MM.1S (cell line): ENCODE results near the gene RNASE8.

Experiments used
- DNase-seq: peaks from one replicate; pipeline ENCODE4 v3.0.0-alpha.2; 2015
- H2AFZ ChIP-seq: fragments of 300-600 bp; sonication (generic); 2 replicates; pipeline ENCODE4 v1.6.0; 2016; ENCODE audit warnings: antibody characterized with exemption, low read length
- H3F3A ChIP-seq: fragments of 300-600 bp; sonication (generic); 2 replicates; pipeline ENCODE4 v1.6.1; 2016; ENCODE audit warnings: mild to moderate bottlenecking, antibody characterized with exemption, low read length, moderate library complexity, mixed read lengths; ENCODE audit not compliant: insufficient read depth
- H3K27ac ChIP-seq: fragments of 300-600 bp; sonication (generic); 2 replicates; pipeline ENCODE4 v1.5.1; 2016; ENCODE audit warnings: mild to moderate bottlenecking, low read length
- H3K27me3 ChIP-seq: fragments of 300-600 bp; sonication (generic); replicated peaks from 2 replicates; pipeline ENCODE4 v1.6.0; 2016; ENCODE audit warnings: low read length; ENCODE audit not compliant: insufficient read depth
- H3K36me3 ChIP-seq: fragments of 300-600 bp; sonication (generic); replicated peaks from 2 replicates; pipeline ENCODE4 v1.6.1; 2016; ENCODE audit warnings: mild to moderate bottlenecking, low read length, mixed read lengths; ENCODE audit not compliant: insufficient read depth
- H3K4me1 ChIP-seq: fragments of 300-600 bp; sonication (generic); 2 replicates; pipeline ENCODE4 v1.6.1; 2016; ENCODE audit warnings: low read length, mixed read lengths
- H3K4me2 ChIP-seq: fragments of 300-600 bp; sonication (generic); 2 replicates; pipeline ENCODE4 v1.6.0; 2016; ENCODE audit warnings: low read depth, low read length
- H3K4me3 ChIP-seq: fragments of 300-600 bp; sonication (generic); 2 replicates; pipeline ENCODE4 v1.5.1; 2016; ENCODE audit warnings: low read length, mixed read lengths
- H3K79me2 ChIP-seq: fragments of 300-600 bp; sonication (generic); 2 replicates; pipeline ENCODE4 v1.6.1; 2016; ENCODE audit warnings: mixed run types, low read length, mixed read lengths
- H3K9ac ChIP-seq: fragments of 300-600 bp; sonication (generic); 2 replicates; pipeline ENCODE4 v1.6.1; 2016; ENCODE audit warnings: low read length, mixed read lengths
- H3K9me2 ChIP-seq: fragments of 300-600 bp; sonication (generic); replicated peaks from 2 replicates; pipeline ENCODE4 v1.6.1; 2016; ENCODE audit warnings: mild to moderate bottlenecking, low read length, mixed read lengths; ENCODE audit not compliant: insufficient read depth
- H3K9me3 ChIP-seq: fragments of 300-600 bp; sonication (generic); replicated peaks from 2 replicates; pipeline ENCODE4 v1.6.1; 2016; ENCODE audit warnings: mild to moderate bottlenecking, low read length, mixed read lengths; ENCODE audit not compliant: insufficient read depth
- H4K20me1 ChIP-seq: fragments of 300-600 bp; sonication (generic); 2 replicates; pipeline ENCODE4 v1.6.1; 2016; ENCODE audit warnings: mild to moderate bottlenecking, low read length, moderate library complexity, mixed read lengths; ENCODE audit not compliant: insufficient read depth
- CTCF ChIP-seq: fragments of 300-600 bp; sonication (generic); IDR thresholded peaks from 2 replicates; pipeline ENCODE4 v1.5.1; 2016; ENCODE audit warnings: antibody characterized with exemption, low read length, mixed read lengths
- EZH2 ChIP-seq: fragments of 300-600 bp; sonication (generic); optimal IDR thresholded peaks from 2 replicates; pipeline ENCODE3; 2017; ENCODE audit warnings: low read depth, mild to moderate bottlenecking, antibody characterized with exemption, low read length, mixed read lengths
- EZH2phosphoT487 ChIP-seq: fragments of 300-600 bp; sonication (generic); IDR thresholded peaks from 2 replicates; pipeline ENCODE4 v1.6.1; 2018; ENCODE audit warnings: antibody characterized with exemption, low read length

Gene RNASE8

GRCh38 chr14:21059842-21060613 is 2.4 kb downstream of the RNASE8 start:
- no peaks in the 10 kb centered on the region for H3K27me3 ChIP-seq
- H3K4me1 ChIP-seq = no peaks in the 10 kb centered on the region
- H3F3A ChIP-seq = no peaks in the 10 kb centered on the region
- no peak overlapping the region for H3K27ac ChIP-seq
- H2AFZ ChIP-seq = no peak overlapping the region
- no peak overlapping the region for H3K4me2 ChIP-seq
- no peaks in the 10 kb centered on the region for H4K20me1 ChIP-seq
- DNase-seq = no peak
- TF ChIP-seq CTCF = no peak
- no peak for TF ChIP-seq EZH2
- TF ChIP-seq EZH2phosphoT487 = no peak
- no peaks in the 10 kb centered on the region for H3K36me3 ChIP-seq
- no peak overlapping the region for H3K4me3 ChIP-seq
- H3K9me2 ChIP-seq = no peaks in the 10 kb centered on the region
- no peak overlapping the region for H3K9ac ChIP-seq
- no peaks in the 10 kb centered on the region for H3K9me3 ChIP-seq
- no peaks in the 10 kb centered on the region for H3K79me2 ChIP-seq

- no peak overlapping the region for H3K9ac ChIP-seq
- no peak overlapping the region for H2AFZ ChIP-seq
- H3K27me3 ChIP-seq = no peaks in the 10 kb centered on the region
- no peaks in the 10 kb centered on the region for H4K20me1 ChIP-seq
- H3K27ac ChIP-seq = no peak overlapping the region
- H3K4me2 ChIP-seq = no peak overlapping the region
- no peak for DNase-seq
- no peaks in the 10 kb centered on the region for H3K79me2 ChIP-seq
- no peak overlapping the region for H3K4me3 ChIP-seq
- H3K36me3 ChIP-seq = no peaks in the 10 kb centered on the region
- H3F3A ChIP-seq = no peaks in the 10 kb centered on the region
- H3K9me2 ChIP-seq = no peaks in the 10 kb centered on the region
- no peaks in the 10 kb centered on the region for H3K9me3 ChIP-seq
- no peaks in the 10 kb centered on the region for H3K4me1 ChIP-seq
- no peak for TF ChIP-seq EZH2
- no peak for TF ChIP-seq CTCF
- TF ChIP-seq EZH2phosphoT487 = no peak
Observed at GRCh38 chr14:21060614-21061346, 3.2 kb downstream of the RNASE8 start.

GRCh38 chr14:21061347-21061668 is 3.7 kb downstream of the RNASE8 start:
- H3K4me3 ChIP-seq = no peak overlapping the region
- TF ChIP-seq CTCF (no peak), EZH2phosphoT487 (no peak), EZH2 (no peak)

More at GRCh38 chr14:21061347-21061668, 3.7 kb downstream of the RNASE8 start:
- Histone ChIP-seq H3K4me2 (no peak overlapping the region), H3K27me3 (no peaks in the 10 kb centered on the region), H3K9ac (no peak overlapping the region), H4K20me1 (no peaks in the 10 kb centered on the region), H3F3A (no peaks in the 10 kb centered on the region), H3K9me2 (no peaks in the 10 kb centered on the region), H3K4me1 (no peaks in the 10 kb centered on the region), H3K27ac (no peak overlapping the region), H3K9me3 (no peaks in the 10 kb centered on the region), H2AFZ (no peak overlapping the region), H3K36me3 (no peaks in the 10 kb centered on the region), H3K79me2 (no peaks in the 10 kb centered on the region)
- no peak for DNase-seq
